Neuronal stem cell (in vitro differentiated cells): Measurements from ENCODE around the gene SMIM24.

Experiments used
- DNase-seq: peaks from one replicate; pipeline ENCODE4 v3.0.0-alpha.2; 2013; ENCODE audit warnings: low spot score
- H2AFZ ChIP-seq: one replicate; pipeline ENCODE4 v1.6.1; 2013; ENCODE audit warnings: mild to moderate bottlenecking, low read length, inconsistent platforms
- H2AK5ac ChIP-seq: 2 replicates; pipeline ENCODE4 v1.6.1; 2013; ENCODE audit warnings: low read depth, mild to moderate bottlenecking, inconsistent platforms, low read length, moderate library complexity, mixed read lengths
- H2BK120ac ChIP-seq: 2 replicates; pipeline ENCODE4 v1.6.1; 2013; ENCODE audit warnings: low read depth, mild to moderate bottlenecking, inconsistent platforms, low read length, moderate library complexity, mixed read lengths
- H2BK12ac ChIP-seq: one replicate; pipeline ENCODE4 v1.6.1; 2013; ENCODE audit warnings: low read length, inconsistent platforms
- H2BK15ac ChIP-seq: 2 replicates; pipeline ENCODE4 v1.6.1; 2013; ENCODE audit warnings: mild to moderate bottlenecking, low read length, inconsistent platforms, mixed read lengths
- H2BK5ac ChIP-seq: one replicate; pipeline ENCODE4 v1.6.1; 2013; ENCODE audit warnings: inconsistent platforms, mild to moderate bottlenecking, low read length, moderate library complexity
- H3K14ac ChIP-seq: one replicate; pipeline ENCODE4 v1.6.1; 2013; ENCODE audit warnings: low read length, inconsistent platforms
- H3K18ac ChIP-seq: 2 replicates; pipeline ENCODE4 v1.6.1; 2013; ENCODE audit warnings: low read length, inconsistent platforms
- H3K23ac ChIP-seq: 2 replicates; pipeline ENCODE4 v1.6.1; 2013; ENCODE audit warnings: low read depth, mild to moderate bottlenecking, mixed read lengths, low read length, inconsistent platforms; ENCODE audit not compliant: poor library complexity
- H3K27ac ChIP-seq: replicated peaks from 3 replicates; pipeline ENCODE4 v1.5.1; 2013; ENCODE audit warnings: low read length, inconsistent platforms
- H3K27me3 ChIP-seq, 3 experiments: 2 replicates each; pipeline ENCODE4 v1.6.1; 2013; ENCODE audit warnings: low read length in 3 of 3, mild to moderate bottlenecking in 2 of 3, inconsistent platforms in 1 of 3, low read depth in 1 of 3, mixed read lengths in 1 of 3, moderate library complexity in 1 of 3; ENCODE audit not compliant: control insufficient read depth in 3 of 3, insufficient read depth in 3 of 3
- H3K36me3 ChIP-seq, 2 donors: replicated peaks in 1 of 2; 2 replicates each; pipeline ENCODE4 v1.6.1; 2013; ENCODE audit warnings: low read length in 2 of 2; ENCODE audit not compliant: control insufficient read depth in 2 of 2, insufficient read depth in 2 of 2
- H3K4ac ChIP-seq: 2 replicates; pipeline ENCODE4 v1.6.1; 2013; ENCODE audit warnings: inconsistent platforms, mild to moderate bottlenecking, low read length, moderate library complexity
- H3K4me1 ChIP-seq, 2 donors: 1 replicate in 1 of 2; 2 replicates in 1 of 2; pipeline ENCODE4 v1.6.1; 2013; ENCODE audit warnings: low read length in 2 of 2, low read depth in 1 of 2; ENCODE audit not compliant: control insufficient read depth in 2 of 2, insufficient read depth in 1 of 2
- H3K4me2 ChIP-seq: one replicate; pipeline ENCODE4 v1.6.1; 2013; ENCODE audit warnings: mild to moderate bottlenecking, low read length, inconsistent platforms; ENCODE audit not compliant: insufficient read depth, poor library complexity, severe bottlenecking
- H3K4me3 ChIP-seq, 2 donors: 2 replicates each; pipeline ENCODE4 v1.5.1; 2013; ENCODE audit warnings: low read length in 2 of 2, mild to moderate bottlenecking in 2 of 2, inconsistent platforms in 1 of 2, moderate library complexity in 1 of 2
- H3K79me1 ChIP-seq: one replicate; pipeline ENCODE4 v1.6.1; 2013; ENCODE audit warnings: low read depth, mild to moderate bottlenecking, inconsistent platforms, low read length, moderate library complexity
- H3K9ac ChIP-seq: one replicate; pipeline ENCODE4 v1.6.1; 2013; ENCODE audit warnings: mild to moderate bottlenecking, low read depth, low read length, inconsistent platforms; ENCODE audit not compliant: poor library complexity
- H3K9me3 ChIP-seq, 2 donors: replicated peaks in 1 of 2; 2 replicates each; pipeline versions ENCODE3 to v1.6.1; 2013; ENCODE audit warnings: low read length in 2 of 2, mild to moderate bottlenecking in 2 of 2, inconsistent platforms in 1 of 2, low read depth in 1 of 2, mixed read lengths in 1 of 2, moderate library complexity in 1 of 2; ENCODE audit not compliant: control insufficient read depth in 2 of 2, insufficient read depth in 1 of 2
- H4K8ac ChIP-seq: one replicate; pipeline ENCODE4 v1.6.1; 2013; ENCODE audit warnings: low read depth, mild to moderate bottlenecking, inconsistent platforms, low read length, moderate library complexity
- H4K91ac ChIP-seq: one replicate; pipeline ENCODE4 v1.6.1; 2013; ENCODE audit warnings: low read length, low read depth, mild to moderate bottlenecking, inconsistent platforms; ENCODE audit not compliant: poor library complexity
- WGBS, 2 donors: extraction: QIAGEN DNeasy Blood & Tissue Kit; methylation state at CpG; one replicate each; pipeline ENCODE4 v1.1.7; 2013; ENCODE audit warnings: missing lambda C conversion rate in 2 of 2, mixed read lengths in 1 of 2; ENCODE audit not compliant: insufficient read length in 2 of 2, insufficient replicate concordance in 1 of 2; ENCODE audit errors: extremely low coverage in 2 of 2; 5-methylcytosine and 5-hydroxymethylcytosine counted together

The SMIM24 gene

GRCh38 chr19:3475449-3475848 lies 4.9 kb downstream of the SMIM24 start:
- no peak overlapping the region for H3K14ac ChIP-seq
- no peak overlapping the region for H2BK15ac ChIP-seq
- H2AK5ac ChIP-seq, result no peak overlapping the region
- H4K91ac ChIP-seq, result no peak overlapping the region
- no peak overlapping the region for H4K8ac ChIP-seq
- no peak overlapping the region for H2BK120ac ChIP-seq
- no peak overlapping the region for H3K27ac ChIP-seq
- no peak for DNase-seq
- no peaks in the 10 kb centered on the region for H3K36me3 ChIP-seq
- H3K18ac ChIP-seq, result no peak overlapping the region
- H3K4me2 ChIP-seq, result no peak overlapping the region
- peaks cover 0 to under 1% of the 10 kb centered on the region in 2 donors for H3K4me1 ChIP-seq
- peaks cover 0 to 18% (median 4%) of the 10 kb centered on the region in 3 experiments for H3K27me3 ChIP-seq
- H3K9ac ChIP-seq, result no peak overlapping the region
- no peaks in the 10 kb centered on the region for H3K79me1 ChIP-seq
- H2BK12ac ChIP-seq, result no peak overlapping the region
- H3K4me3 ChIP-seq, result no peak overlapping the region
- H3K23ac ChIP-seq, result no peak overlapping the region
- H3K9me3 ChIP-seq, result peaks cover 0 to 2% of the 10 kb centered on the region in 2 donors
- H2AFZ ChIP-seq, result no peak overlapping the region
- 100% methylated on average over 3 of the region's 4 CpGs; no CpG with 5 or more reads in 1 of the 2 donors for WGBS, 2 donors
- H2BK5ac ChIP-seq, result no peak overlapping the region
- no peak overlapping the region for H3K4ac ChIP-seq

GRCh38 chr19:3474614-3475013 lies 5.7 kb downstream of the SMIM24 start:
- WGBS, 2 donors, result no CpG with 5 or more reads among the region's 2 CpGs
- peaks cover 0 to 2% of the 10 kb centered on the region in 2 donors for H3K9me3 ChIP-seq
- H2AFZ ChIP-seq, result no peak overlapping the region
- H3K79me1 ChIP-seq, result no peaks in the 10 kb centered on the region
- no peak overlapping the region for H2BK5ac ChIP-seq
- no peak overlapping the region for H3K18ac ChIP-seq
- H2BK15ac ChIP-seq, result no peak overlapping the region
- no peak overlapping the region for H3K4me2 ChIP-seq
- no peak overlapping the region for H3K27ac ChIP-seq
- H3K27me3 ChIP-seq, result peaks cover 0 to 24% (median 6%) of the 10 kb centered on the region in 3 experiments
- H3K9ac ChIP-seq, result no peak overlapping the region
- H3K4me3 ChIP-seq, result no peak overlapping the region
- H3K14ac ChIP-seq, result no peak overlapping the region
- H2BK12ac ChIP-seq, result no peak overlapping the region
- DNase-seq, result no peak
- peak overlapping the region; percentile 37 for H2AK5ac ChIP-seq
- H3K4me1 ChIP-seq, result no peaks in the 10 kb centered on the region
- H3K4ac ChIP-seq, result no peak overlapping the region
- no peaks in the 10 kb centered on the region for H3K36me3 ChIP-seq
- no peak overlapping the region for H4K8ac ChIP-seq
- no peak overlapping the region for H2BK120ac ChIP-seq
- H3K23ac ChIP-seq, result peak overlapping the region; percentile 61
- no peak overlapping the region for H4K91ac ChIP-seq

- H3K4me3 ChIP-seq, result no peak overlapping the region
- H3K18ac ChIP-seq, result no peak overlapping the region
- H3K9me3 ChIP-seq, result peaks cover 0 to 6% of the 10 kb centered on the region in 2 donors
- no CpG with 5 or more reads among the region's 8 CpGs for WGBS, 2 donors
- H2BK15ac ChIP-seq, result no peak overlapping the region
- H3K4me1 ChIP-seq, result no peaks in the 10 kb centered on the region
- peak overlapping the region; percentile 37 for H2AK5ac ChIP-seq
- H2AFZ ChIP-seq, result no peak overlapping the region
- peak overlapping the region; percentile 61 for H3K23ac ChIP-seq
- no peak overlapping the region for H3K14ac ChIP-seq
- H2BK120ac ChIP-seq, result no peak overlapping the region
- peaks cover 0 to 24% (median 9%) of the 10 kb centered on the region in 3 experiments for H3K27me3 ChIP-seq
- no peak overlapping the region for H4K91ac ChIP-seq
- no peaks in the 10 kb centered on the region for H3K79me1 ChIP-seq
- no peak overlapping the region for H2BK5ac ChIP-seq
- no peak overlapping the region for H3K27ac ChIP-seq
- no peak overlapping the region for H3K4ac ChIP-seq
- H3K36me3 ChIP-seq, result no peaks in the 10 kb centered on the region
- H2BK12ac ChIP-seq, result no peak overlapping the region
- no peak overlapping the region for H3K4me2 ChIP-seq
- DNase-seq, result no peak
- H4K8ac ChIP-seq, result no peak overlapping the region
- H3K9ac ChIP-seq, result no peak overlapping the region
Observed at GRCh38 chr19:3474010-3474409, 6.3 kb downstream of the SMIM24 start.

- Histone ChIP-seq H3K9ac (no peak overlapping the region), H2BK12ac (no peak overlapping the region), H3K4me1 (no peaks in the 10 kb centered on the region), H3K79me1 (no peaks in the 10 kb centered on the region), H2AK5ac (peak overlapping the region; percentile 83), H3K4me2 (no peak overlapping the region), H2BK120ac (no peak overlapping the region), H4K8ac (no peak overlapping the region), H3K27me3 (peaks cover 0 to 16% (median 7%) of the 10 kb centered on the region in 3 experiments), H3K9me3 (peaks cover 0 to 11% of the 10 kb centered on the region in 2 donors), H2BK5ac (no peak overlapping the region), H2AFZ (no peak overlapping the region), H3K36me3 (no peaks in the 10 kb centered on the region), H2BK15ac (peak overlapping the region; percentile 38), H3K23ac (peak overlapping the region; percentile 81), H3K4me3 (no peak overlapping the region), H3K4ac (no peak overlapping the region), H3K14ac (no peak overlapping the region), H4K91ac (no peak overlapping the region), H3K27ac (no peak overlapping the region), H3K18ac (no peak overlapping the region)
- WGBS, 2 donors, result no CpG with 5 or more reads among the region's 24 CpGs
- DNase-seq, result no peak
Observed at GRCh38 chr19:3471954-3472655, 8.2 kb downstream of the SMIM24 start.
